Myocyte (in vitro differentiated cells): ENCODE results near the gene RPL27A. TPM values are rescaled to one million over a fixed set of nuclear protein-coding genes. Genes with fewer than 3 reads are reported as not detected.

Experiments
- DNase-seq: peaks from one replicate; pipeline ENCODE4 v3.0.0-alpha.2; 2012; ENCODE audit warnings: low read depth
- total RNA-seq: library from RNA; depleted of rRNA; stranded (reverse); fragments of >200 nt; gene quantifications from 2 replicates; pipeline ENCODE4 v1.2.3, GENCODE V29; 2014

The RPL27A gene
- total RNA-seq, 1 donor from 2014 or later, result 405 TPM

- DNase-seq, result no peak
These were observed 16.4 kb downstream of the RPL27A start for GRCh38 chr11:8698917-8699441.

GRCh38 chr11:8699903-8700302, 17.3 kb downstream of the RPL27A start:
- peak; percentile 94 for DNase-seq

- no peak for DNase-seq
These were observed 19.5 kb downstream of the RPL27A start for GRCh38 chr11:8701891-8702597.

GRCh38 chr11:8702598-8702915, 20.0 kb downstream of the RPL27A start:
- DNase-seq, result no peak

GRCh38 chr11:8704136-8704535, 21.5 kb downstream of the RPL27A start:
- DNase-seq, result no peak

- no peak for DNase-seq
These were observed 22.6 kb downstream of the RPL27A start for GRCh38 chr11:8705146-8705545.

- no peak for DNase-seq
These were observed 24.3 kb downstream of the RPL27A start for GRCh38 chr11:8706673-8707432.

GRCh38 chr11:8707541-8708191, 25.1 kb downstream of the RPL27A start:
- DNase-seq, result no peak

- peak; percentile 93 for DNase-seq
These were observed 26.5 kb downstream of the RPL27A start for GRCh38 chr11:8709002-8709672.

- DNase-seq, result no peak
These were observed 27.2 kb downstream of the RPL27A start for GRCh38 chr11:8709777-8710176.

- no peak for DNase-seq
These were observed 29.4 kb downstream of the RPL27A start for GRCh38 chr11:8711895-8712442.

- no peak for DNase-seq
These were observed 29.9 kb downstream of the RPL27A start for GRCh38 chr11:8712506-8712905.

GRCh38 chr11:8713760-8714454, 31.3 kb downstream of the RPL27A start:
- DNase-seq, result no peak

GRCh38 chr11:8714622-8715225, 32.1 kb downstream of the RPL27A start:
- peak; percentile 55 for DNase-seq

GRCh38 chr11:8715501-8715900, 32.9 kb downstream of the RPL27A start:
- DNase-seq, result no peak

- DNase-seq, result no peak
These were observed 34.9 kb downstream of the RPL27A start for GRCh38 chr11:8717544-8717875.

GRCh38 chr11:8717876-8718753, 35.5 kb downstream of the RPL27A start:
- DNase-seq, result peak; percentile 68

GRCh38 chr11:8719211-8719649, 36.6 kb downstream of the RPL27A start:
- peak; percentile 87 for DNase-seq

- peak; percentile 45 for DNase-seq
These were observed 37.1 kb downstream of the RPL27A start for GRCh38 chr11:8719721-8720120.
